Activated CD4-positive, CD25-positive, alpha-beta regulatory T cell (primary cell): ENCODE results near the gene MEGF11.

Experiments used
- DNase-seq, 4 experiments: peaks; one replicate each; lab custom pipeline; 2025; lab: John Stamatoyannopoulos, UW

Gene MEGF11

DNA sequence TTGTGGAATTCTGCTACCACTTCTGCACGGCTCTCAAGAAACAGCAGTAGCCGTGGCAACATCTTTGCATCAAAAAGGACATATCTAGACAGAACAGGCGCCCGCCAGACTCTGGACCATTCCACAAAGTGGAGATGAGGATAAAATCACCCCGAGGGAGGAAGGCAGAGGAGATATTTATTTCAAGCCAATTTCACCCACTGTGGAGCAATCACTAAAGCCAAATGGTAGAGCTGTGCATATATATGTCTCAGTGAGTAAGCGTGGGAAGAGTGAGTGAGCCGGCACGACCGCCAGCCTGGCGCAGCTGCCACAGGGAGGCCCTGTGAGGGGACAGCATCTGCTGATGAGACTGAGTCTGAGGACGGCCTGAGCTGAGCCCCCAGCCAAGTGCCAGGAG lies 111.3 kb downstream of the MEGF11 start:
- DNase-seq = no peak

DNA sequence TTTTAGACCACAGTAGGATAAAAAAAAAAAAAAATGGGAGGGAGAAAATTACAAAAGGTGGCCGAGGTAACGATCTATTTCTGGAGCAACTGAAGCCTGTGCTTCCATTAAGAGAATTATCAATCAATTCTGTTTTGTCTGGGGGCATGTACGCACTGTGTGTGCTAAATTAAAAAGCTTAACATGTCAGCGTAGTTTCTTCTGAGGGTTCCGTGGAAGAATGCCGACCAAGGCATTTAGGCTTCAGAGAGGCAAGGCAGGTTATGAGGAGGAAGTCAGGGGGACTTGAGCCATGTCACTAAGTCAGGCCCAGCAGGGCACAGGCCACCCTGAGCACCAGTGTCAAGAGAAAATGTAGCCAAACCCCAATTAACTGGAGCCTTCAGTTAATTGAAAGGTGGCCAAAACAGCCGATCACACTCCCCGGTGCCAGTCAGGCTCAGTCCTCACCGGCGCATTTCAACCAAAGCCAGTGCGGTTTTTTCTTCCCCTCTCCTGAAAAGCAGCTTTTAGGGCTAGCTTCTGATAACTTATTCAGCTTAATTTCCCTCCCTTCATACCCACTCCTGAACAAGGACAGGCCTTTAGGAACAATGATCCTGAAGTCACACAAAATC lies 113.9 kb downstream of the MEGF11 start:
- DNase-seq = no peak

DNA sequence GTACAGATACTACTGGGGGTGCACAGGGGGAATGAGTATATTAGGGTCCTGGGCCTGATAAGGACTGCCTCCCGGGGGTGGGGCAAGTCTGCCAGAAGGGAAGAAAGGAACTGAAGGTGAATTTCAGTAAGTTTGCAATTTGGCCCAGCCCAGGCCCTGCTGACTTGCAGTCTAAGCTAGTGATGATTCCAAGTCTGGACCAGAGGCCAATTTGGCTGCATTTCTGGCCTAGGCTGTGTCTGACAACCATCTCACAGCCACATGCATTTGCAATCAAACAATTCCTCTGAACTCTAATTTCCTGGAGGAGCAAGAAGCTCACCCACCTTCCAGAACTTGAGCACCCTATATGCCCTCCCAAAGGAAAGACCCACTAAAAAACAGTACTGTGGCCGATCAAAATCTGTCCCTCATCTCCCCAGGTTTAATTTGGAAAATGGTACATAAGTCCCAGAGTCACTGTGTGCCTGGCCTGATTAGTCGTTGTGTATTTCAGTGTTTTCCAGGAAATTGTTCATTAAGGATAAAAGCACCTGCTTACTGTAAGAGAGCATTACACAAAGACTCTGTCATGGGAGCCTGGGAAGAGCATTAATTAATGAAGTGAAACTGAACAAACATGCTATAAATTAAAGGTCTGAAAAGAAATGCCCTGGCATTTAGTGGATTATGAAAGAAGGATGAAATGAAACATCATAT lies 114.5 kb downstream of the MEGF11 start:
- no peak for DNase-seq

DNA sequence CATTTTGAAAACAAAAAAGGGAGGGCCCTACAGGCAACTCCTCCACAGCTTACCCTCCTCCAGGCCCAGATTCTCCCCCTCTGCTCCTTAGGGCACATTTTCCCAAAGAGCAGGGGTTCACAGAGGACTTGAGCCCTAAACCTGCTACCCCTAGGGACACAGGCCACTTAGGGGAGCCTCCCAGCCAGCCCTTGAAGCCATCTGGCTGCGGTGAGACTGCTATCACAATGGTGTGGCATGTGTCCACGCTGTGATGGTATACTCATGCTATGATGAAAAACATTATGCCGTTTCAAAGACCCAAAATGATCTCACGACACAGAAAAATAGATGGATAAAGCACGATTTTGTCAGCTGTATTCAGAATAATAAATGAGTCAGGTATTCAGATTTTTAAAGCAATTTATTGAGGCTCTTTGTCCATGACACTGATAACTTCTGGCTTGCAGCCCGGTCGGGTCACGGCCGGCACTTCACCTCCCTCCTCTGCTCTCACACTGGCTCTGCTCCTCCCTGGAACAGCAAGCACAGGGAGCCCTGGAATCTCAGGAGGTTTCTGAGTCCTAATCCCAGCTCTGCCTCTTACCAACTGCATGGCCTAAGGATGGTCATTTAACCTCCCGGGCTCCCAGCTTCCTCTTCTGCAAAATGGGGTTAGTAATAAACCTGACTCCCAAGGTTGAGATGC lies 115.3 kb downstream of the MEGF11 start:
- no peak for DNase-seq

DNA sequence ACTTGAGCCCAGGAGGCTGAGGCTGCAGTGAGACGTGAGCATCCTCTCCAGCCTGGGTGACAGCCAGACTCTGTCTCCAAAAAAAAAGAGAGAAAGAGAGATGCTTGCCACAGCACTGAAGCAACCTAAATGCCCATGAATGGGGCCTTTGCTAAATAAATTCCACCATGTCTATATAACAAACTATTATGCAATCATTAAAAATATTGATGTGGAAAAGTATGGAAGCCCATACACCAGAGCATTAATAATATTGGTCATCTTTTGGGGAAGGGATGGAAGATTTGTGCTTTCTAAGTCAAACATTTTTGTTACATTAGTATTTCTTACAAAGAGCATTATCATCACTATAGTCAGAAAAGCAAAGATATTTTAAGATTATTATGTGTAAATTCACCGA lies 116.6 kb downstream of the MEGF11 start:
- no peak for DNase-seq

DNA sequence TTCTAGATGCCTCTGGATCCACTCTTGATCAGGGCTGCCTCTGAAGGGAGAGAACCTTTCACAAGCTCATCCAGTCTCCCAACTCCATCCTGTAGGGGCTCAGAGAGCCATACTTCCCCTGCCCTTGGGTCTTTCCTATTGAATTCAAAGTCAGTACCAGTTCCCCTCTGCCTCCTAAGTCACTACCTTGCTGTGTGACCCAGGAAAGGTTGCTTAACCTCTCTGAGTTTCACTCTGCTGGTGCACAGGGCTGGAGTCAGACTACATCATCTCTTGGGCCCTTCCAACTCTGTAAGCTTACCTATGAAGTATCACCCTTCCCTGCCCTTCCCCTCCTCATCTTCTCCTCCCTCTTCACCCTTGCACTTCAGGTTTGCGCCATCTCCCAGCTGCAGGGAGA lies 117.9 kb downstream of the MEGF11 start:
- no peak for DNase-seq

DNA sequence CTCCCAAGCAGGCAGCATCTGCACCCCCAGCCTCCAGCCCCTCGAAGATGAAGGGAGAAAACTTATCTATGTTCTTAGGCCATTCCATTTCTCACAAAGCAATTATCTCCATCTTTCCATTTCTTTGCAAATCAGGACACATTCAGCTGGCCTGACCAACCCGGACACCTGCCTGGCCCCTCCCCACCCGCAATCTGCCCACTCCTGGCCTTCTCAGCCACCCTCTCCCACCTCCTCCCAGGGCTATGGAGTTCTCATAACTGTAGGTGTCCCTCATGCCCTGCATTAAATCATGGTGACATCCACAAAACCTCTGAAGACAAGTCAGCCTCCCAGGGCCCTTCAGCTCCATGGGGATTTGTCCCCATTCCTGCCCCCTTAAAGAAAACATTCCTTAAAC lies 119.3 kb downstream of the MEGF11 start:
- no peak for DNase-seq

DNA sequence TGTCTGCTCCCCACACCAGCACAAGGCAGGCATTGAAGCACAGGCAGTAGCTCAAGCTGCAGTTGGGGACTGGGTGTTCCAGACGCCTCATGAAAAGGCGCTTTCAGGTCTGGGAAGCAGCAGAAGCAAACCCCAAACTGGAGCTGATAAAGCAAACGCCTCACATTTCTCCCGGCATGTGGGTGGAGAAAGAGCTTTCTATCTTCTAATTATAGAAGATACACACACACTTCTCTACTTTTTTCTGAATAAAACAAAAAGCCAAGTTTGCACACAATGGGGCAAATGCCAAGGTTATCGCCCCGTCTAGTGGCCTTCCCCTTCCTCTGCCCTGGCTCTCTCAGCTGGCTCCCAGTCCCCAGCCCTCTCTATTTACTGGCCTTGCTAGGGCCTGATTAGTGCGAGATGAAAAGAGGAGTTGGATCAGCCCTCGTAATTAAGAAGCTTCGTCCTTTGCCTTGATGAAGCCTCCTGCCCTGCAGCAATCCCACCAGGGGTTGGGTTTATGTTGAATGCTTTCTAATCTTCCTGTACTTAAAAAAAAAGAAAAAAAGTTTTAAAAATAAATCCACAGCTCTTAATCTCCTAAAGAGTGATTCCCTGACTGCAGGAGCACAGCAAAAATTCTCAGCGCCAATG lies 120.2 kb downstream of the MEGF11 start:
- no peak for DNase-seq

DNA sequence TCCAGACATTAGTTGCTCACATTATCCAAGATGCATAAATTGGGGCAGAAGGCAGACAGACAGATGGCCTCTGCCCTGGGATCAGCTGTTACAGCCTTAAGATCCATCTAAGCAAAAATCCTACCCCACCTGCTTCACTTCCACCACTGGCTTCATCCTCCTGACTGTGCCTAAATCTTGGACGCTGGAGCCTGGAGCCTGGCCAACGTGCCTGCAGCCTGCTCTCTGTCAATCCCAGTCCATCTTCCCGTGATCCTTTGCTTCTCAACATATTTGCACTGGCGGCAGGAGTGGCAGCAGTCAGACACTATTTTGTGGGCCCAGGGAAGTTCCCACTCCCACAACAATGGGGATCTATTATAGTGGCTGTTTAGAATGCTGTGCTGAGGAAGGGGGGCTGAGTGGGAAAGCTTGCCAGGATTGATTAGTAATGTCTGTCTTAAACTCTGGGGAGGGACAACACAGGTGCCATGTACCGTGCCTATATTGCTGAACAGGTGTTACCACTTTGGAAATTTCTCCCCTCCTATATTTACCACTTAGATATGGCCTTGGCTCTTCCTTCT lies 121.2 kb downstream of the MEGF11 start:
- DNase-seq = no peak

DNA sequence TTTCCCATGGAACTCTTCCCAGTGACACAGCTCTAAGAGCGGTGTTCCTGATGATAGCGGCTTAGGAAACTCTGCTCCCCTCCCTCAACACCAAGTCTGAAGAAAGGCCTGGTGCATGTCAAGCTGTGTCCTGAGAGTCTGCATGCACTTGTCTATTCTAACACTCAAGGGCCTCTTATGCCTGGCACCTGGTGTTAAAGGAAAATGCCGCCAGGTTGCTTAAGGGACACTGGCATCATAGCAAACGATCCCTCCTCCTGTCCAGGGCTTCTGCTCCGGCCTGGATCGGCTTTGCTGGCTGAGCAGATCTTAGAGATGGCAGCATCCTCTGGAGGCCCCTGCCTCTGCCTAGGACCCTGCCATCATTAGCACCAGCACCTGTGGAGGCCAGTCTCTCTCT lies 121.7 kb downstream of the MEGF11 start:
- DNase-seq = no peak

DNA sequence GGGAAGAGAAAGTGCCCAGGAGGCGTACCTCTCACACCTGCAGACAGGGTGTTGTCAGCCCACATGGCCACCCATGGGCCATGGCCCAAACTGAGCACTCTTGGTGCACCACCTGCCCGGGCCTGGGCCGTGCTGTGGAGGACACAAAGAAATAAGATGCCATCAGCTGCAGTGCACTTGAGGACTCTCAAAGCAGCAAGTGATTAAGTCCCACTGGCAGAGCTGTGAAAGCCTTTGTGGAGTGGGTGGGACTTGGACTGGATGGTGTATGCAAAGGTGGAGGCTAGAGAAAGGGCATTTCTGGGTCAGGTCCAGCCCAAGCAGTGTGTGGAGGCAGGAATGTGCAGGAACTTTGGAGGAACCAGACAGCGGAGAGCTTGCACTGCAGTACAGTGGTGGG lies 122.3 kb downstream of the MEGF11 start:
- DNase-seq = no peak

DNA sequence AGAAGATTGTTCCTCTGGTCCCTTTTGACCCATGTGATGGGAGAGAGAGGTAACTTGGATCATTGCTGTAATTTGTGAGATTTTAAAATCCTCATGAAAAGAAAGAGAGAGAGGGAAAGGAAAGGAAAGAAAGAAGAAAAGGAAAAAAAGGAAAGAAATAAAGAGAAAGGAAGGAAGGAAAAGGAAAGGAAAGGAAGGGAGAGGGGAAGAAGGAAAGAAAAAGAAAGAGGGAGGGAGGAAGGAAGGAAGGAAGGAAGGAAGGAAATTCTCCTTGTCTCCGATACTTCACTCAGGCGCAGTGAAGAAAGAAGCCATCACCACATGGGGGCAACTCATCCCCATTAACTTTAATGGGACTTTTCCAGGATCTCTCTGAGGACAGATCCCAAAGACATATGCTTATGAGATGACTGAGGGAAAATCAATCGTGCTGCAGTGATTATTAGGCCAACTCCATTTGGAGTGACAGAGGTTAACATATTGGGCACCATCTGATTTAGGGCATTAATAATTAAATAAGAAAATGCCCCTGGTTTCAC lies 123.0 kb downstream of the MEGF11 start:
- DNase-seq = no peak

DNA sequence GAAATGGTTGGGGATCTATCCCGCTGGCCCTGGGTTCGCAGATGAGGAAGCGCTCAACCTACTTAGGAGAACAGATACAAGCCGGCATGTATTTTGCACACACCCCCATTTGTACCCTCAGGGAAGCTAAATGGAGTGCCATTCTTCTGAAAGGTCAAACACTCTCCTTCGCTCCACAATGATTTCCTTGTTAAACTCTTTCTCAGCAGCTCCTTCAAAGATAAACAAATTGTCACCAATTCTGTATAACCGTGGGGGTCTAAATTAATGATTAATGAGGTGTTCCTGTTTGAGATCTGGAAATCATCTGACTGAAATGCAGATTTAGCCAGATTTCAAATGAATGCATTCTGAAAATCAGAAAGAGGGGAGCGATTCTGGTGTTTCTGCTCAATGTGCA lies 124.0 kb downstream of the MEGF11 start:
- DNase-seq = no peak

DNA sequence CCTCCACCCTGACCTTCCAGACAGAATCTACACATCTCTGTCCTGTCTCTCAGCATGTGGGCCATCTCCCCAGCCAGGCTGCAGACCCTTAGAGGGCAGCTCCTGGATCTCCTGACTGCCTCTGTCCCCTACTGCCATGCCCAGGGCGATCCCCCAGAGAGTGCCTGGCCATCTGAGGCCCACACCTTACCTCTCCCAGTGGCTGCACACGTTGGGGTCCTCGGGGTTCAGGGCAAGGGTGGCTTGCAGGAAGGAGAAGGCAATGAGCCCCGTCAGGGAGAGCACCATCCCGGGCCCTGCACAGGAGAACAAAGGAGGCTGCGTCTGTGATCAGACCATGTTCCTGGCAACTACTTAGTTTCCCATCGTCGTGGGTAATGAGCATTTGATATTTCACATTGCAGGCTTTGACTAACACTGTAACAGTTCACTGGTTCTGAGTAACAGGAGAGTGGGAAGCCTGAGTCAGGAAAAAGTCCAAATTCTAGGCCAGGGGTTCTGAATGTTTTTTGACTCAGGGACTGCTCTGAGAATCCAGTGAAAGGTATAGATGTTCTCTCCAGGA lies 125.4 kb downstream of the MEGF11 start:
- DNase-seq = no peak

DNA sequence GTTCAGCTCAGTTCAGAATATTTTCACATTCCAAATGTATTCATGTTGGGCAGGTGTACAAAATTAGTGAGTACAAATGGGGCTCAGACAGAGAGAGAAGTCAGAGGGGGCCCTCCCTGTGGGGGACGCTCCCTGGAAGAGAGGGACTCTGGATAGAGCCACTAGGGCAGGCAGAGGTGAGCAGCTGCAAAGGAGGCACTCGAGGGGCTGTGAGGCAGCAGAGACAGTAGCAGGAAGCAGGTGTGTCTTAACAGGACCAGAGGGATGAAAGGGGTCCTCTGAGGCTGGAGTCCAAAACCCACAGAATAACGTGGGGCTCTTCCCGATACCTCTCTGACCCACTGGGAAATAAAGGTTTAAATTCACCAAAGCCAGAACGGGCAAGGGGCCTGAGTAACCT lies 127.1 kb downstream of the MEGF11 start:
- DNase-seq = no peak

DNA sequence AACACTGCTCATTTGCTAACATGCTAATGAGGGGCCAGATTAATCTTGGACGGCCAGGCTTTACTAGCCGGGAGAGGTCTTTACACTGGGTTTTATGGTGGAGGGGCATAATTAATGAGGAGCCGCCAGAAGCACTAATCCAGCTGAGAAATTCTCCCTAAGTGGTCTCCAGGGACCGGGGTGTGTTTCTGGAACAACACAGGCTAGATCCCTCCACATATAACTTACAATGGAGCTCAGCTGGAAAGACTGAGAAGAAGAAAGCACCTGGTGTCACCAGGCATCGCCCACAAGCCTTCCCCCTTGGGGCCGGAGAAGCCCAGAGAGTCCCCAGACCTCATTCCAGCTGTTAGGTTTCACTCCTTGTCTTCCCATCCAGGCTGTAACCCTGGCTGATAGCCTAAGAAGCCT lies 127.5 kb downstream of the MEGF11 start:
- no peak for DNase-seq

DNA sequence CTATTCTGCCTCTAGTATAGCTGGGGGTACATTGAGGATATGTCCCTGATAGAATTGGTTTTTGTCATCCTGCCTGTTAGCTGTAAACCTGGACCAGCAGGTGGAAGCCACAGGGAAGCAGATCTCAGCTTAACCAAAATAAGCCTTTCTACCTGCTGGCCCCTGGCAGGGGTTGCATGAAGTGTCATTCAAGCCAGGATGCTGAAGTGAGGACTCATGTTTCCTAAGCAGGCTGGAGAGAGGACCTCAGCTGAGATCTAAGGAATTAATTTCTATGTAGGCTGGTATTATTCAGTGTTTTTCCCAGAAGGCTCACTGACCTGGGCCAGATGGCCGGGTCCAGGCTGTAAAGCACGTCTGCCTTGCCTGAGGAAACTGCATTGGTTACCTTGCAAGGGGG lies 128.9 kb downstream of the MEGF11 start:
- DNase-seq = no peak

DNA sequence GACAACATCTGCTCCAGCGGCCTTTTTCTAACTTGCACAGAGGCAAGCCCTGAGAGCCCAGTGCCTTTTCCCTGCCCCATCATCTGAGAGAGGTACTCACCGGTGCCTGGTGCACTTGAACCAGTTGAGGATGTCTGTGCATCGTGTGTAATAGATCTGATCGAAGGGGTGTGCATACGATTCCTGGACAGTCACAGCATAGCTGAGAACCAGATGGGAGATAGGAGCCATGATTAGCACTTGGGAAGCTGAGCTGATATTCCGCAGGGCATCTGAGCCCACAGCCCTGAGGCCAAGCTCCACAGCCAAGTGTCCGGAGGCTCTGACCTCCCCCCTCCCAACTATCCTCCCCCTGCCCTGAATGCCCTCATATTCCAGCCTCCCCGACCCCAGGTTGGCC lies 129.8 kb downstream of the MEGF11 start:
- no peak for DNase-seq

DNA sequence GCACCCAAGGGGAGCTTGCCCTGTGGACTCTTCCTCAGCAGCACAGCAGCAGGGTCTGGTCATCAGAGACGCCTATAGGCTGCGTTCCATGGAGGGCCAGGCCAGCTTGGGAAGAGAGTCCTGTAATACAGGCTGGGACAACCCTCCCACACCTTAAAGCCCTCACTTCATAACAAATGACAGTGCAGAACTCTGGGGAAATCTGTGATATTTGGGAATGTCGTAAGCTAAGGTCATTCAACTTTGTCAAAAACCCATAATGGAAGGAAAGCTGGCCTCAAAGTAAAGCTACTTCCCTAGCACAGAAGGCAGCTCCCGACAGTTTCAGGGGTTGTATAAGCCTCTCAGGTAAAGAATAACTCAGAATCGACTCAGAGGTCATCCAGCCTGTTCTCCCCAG lies 133.1 kb downstream of the MEGF11 start:
- no peak for DNase-seq

DNA sequence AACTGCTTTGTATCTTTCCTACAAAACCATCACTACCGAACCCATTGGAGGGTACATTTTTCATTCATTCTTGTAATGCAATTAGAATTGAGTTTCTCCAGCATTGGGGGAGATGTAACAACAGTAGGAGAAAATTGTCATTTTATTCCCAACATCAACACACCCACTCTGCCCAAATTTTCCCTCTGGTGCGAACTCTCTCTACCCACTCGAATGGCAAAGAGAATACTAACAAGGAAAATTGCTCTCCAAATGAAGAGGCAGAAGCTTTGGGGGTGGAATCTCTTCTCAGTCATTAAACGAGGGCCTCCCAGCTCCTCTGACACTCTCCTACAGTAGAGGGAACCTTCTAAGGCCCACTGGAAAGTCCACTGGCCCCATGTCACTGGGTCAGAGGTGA lies 135.7 kb downstream of the MEGF11 start:
- no peak for DNase-seq

DNA sequence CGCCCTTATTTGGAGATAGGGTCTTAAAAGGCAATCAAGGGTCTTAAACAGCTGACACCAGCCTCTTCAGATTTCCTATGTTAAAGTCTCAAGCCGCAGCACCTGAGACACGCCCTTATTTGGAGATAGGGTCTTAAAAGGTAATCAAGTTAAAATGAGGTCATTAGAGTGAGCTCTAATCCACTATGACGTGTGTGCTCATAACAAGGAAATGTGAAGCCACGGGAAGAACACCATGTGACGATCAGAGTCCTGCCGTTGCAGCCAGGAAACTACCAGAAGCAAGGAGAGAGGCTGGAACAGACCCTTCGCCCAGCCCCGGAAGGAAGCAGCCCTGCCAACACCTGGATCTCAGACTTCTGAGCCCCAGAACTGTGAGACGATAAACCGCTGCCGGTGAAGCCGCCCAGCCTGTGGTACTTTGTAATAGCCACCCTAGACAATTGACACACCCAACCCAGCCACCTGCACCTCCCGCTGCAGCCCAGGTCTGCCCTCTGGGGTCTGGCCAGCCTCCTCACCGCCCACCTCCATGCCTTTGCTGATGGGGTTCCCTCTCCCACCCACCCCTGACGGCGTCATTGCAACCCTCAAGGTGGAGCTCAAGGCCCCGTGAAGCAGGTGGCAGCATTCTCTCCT lies 137.9 kb downstream of the MEGF11 start:
- no peak for DNase-seq
